K562 (cell line): ENCODE results near the gene SLC30A7. TPM values are rescaled to one million over a fixed set of nuclear protein-coding genes. Genes with fewer than 3 reads are reported as not detected.

Experiments used
- ATAC-seq: fragments of 200-7000 bp; cut with Tn5 transposase; 3 replicates; pipeline ENCODE4 v1.9.1; 2020; ENCODE audit warnings: moderate library complexity
- BruUV-seq: library from RNA; stranded (reverse); fragments of 400-500 nt; replicated peaks from 2 replicates; lab custom pipeline; 2021; lab: Mats Ljungman, UMichigan
- CTCF ChIA-PET: fragments of 300-600 bp; formaldehyde crosslinking; extraction: SDS; loops from one replicate; lab custom pipeline; 2021; ENCODE audit warnings: low intra/inter-chr PET ratio; lab: Yijun Ruan, JAX
- POLR2A ChIA-PET: fragments of 300-600, 350-650 bp; sonication (Branson Sonifier 250); formaldehyde crosslinking; extraction: SDS; loops from one replicate; lab custom pipeline; 2021; ENCODE audit warnings: antibody characterized with exemption, inconsistent platforms; lab: Yijun Ruan, JAX
- DNase-seq, 4 experiments: peaks; one replicate each; pipeline versions ENCODE4 v3.0.0 to v3.0.0-alpha.2; 2011 to 2018; ENCODE audit warnings: low spot score in 3 of 4, mixed read lengths in 3 of 4; ENCODE audit errors: extremely low read depth in 1 of 4
- FAIRE-seq: peaks from 2 replicates; lab custom pipeline; 2011; peaks lifted over from hg19 to GRCh38; lab: Jason Lieb, UNC
- H2AFZ ChIP-seq: 2 replicates; pipeline ENCODE4 v1.6.0; 2011; ENCODE audit warnings: low read depth, low read length, control low read depth, inconsistent platforms
- H3K27ac ChIP-seq: fragments of 200-600 bp; 3 replicates; pipeline ENCODE4 v1.8.0; 2011; ENCODE audit warnings: low read depth, mild to moderate bottlenecking, control low read depth, inconsistent platforms, low read length, moderate library complexity, mixed read lengths; ENCODE audit errors: extremely low read depth
- H3K27me3 ChIP-seq, 2 experiments: fragments of 300-600 bp in 1 of 2; 2 replicates in 1 of 2; 3 replicates in 1 of 2; pipeline versions ENCODE4 v1.6.0 to v1.8.0; 2011; ENCODE audit warnings: inconsistent platforms in 2 of 2, low read length in 2 of 2, mild to moderate bottlenecking in 1 of 2, mixed read lengths in 1 of 2, moderate library complexity in 1 of 2; ENCODE audit not compliant: control insufficient read depth in 2 of 2, insufficient read depth in 2 of 2
- H3K36me3 ChIP-seq: fragments of 300-600 bp; 3 replicates; pipeline ENCODE4 v1.8.0; 2011; ENCODE audit warnings: mild to moderate bottlenecking, low read length, inconsistent platforms; ENCODE audit not compliant: control insufficient read depth, insufficient read depth
- H3K4me1 ChIP-seq, 2 experiments: fragments of 200-600 bp in 1 of 2; replicated peaks in 1 of 2; 2 replicates in 1 of 2; 3 replicates in 1 of 2; pipeline versions ENCODE4 v1.5.1 to v1.8.0; 2011; ENCODE audit warnings: inconsistent platforms in 2 of 2, low read length in 2 of 2, mild to moderate bottlenecking in 1 of 2, mixed read lengths in 1 of 2, moderate library complexity in 1 of 2; ENCODE audit not compliant: control insufficient read depth in 2 of 2, insufficient read depth in 2 of 2
- H3K4me2 ChIP-seq: 2 replicates; pipeline ENCODE4 v1.6.1; 2011; ENCODE audit warnings: low read length, control low read depth, inconsistent platforms, mixed read lengths; ENCODE audit not compliant: insufficient read depth
- H3K4me3 ChIP-seq: fragments of 200-600 bp; sonication (generic), shearing (Covaris generic); 2 replicates; pipeline ENCODE4 v1.5.1; 2016; ENCODE audit warnings: control low read depth, inconsistent platforms
- H3K79me2 ChIP-seq: fragments of 200-600 bp; 3 replicates; pipeline ENCODE4 v1.8.0; 2011; ENCODE audit warnings: low read length, inconsistent platforms; ENCODE audit not compliant: control insufficient read depth, insufficient read depth
- H3K9ac ChIP-seq, 2 experiments: 2 replicates each; pipeline versions ENCODE4 v1.6.0 to v1.6.1; 2011; ENCODE audit warnings: low read depth in 2 of 2, low read length in 2 of 2, control low read depth in 1 of 2, inconsistent platforms in 1 of 2, mild to moderate bottlenecking in 1 of 2, mixed read lengths in 1 of 2; ENCODE audit not compliant: insufficient read depth in 1 of 2
- H3K9me1 ChIP-seq: one replicate; pipeline ENCODE4 v1.6.0; 2011; ENCODE audit warnings: inconsistent platforms, mild to moderate bottlenecking, low read length, moderate library complexity; ENCODE audit not compliant: control insufficient read depth, insufficient read depth
- H3K9me3 ChIP-seq: replicated peaks from 2 replicates; pipeline ENCODE4 v1.5.1; 2011; ENCODE audit warnings: low read depth, low read length, inconsistent platforms; ENCODE audit not compliant: control insufficient read depth, insufficient read depth
- H4K20me1 ChIP-seq: replicated peaks from 2 replicates; pipeline ENCODE4 v1.6.1; 2011; ENCODE audit warnings: low read length, inconsistent platforms, mixed read lengths; ENCODE audit not compliant: control insufficient read depth, insufficient read depth
- MTA1 ChIP-seq: fragments of 450-650 bp; IDR thresholded peaks from 2 replicates; pipeline ENCODE4 v1.6.1; 2017; ENCODE audit warnings: borderline replicate concordance
- SNIP1 ChIP-seq: fragments of 450-650 bp; IDR thresholded peaks from 2 replicates; pipeline ENCODE4 v1.7.1; 2017; ENCODE audit warnings: low read depth, mild to moderate bottlenecking
- WGBS: fragments of 100-300 bp; shearing (Covaris generic); methylation state at CpG from one replicate; pipeline ENCODE4 v1.1.6; 2016; ENCODE audit warnings: low coverage, mixed read lengths; ENCODE audit not compliant: insufficient coverage; ENCODE audit errors: missing lambda C conversion rate; 5-methylcytosine and 5-hydroxymethylcytosine counted together
- in situ Hi-C: fragments of 300-500 bp; cut with MboI; formaldehyde crosslinking; loops from 4 replicates; pipeline ENCODE4 v1.15.0; 2018; ENCODE audit warnings: inconsistent platforms, mixed read lengths
- intact Hi-C: fragments of 100-400 bp; cut with micrococcal nuclease; formaldehyde crosslinking; loops from 2 replicates; pipeline ENCODE4 v1.14.2; 2022
- polyA plus RNA-seq, 8 experiments: library from polyadenylated mRNA; depleted of rRNA in 4 of 8; stranded (reverse) in 5 of 8; unstranded in 3 of 8; fragments of >200 nt; fragmentation: Nextera tagmentation in 2 of 8; fragmentation: Illumina TruSeq in 1 of 8; extraction: Ambion mirVana in 2 of 8; extraction: Trizol in 1 of 8; gene quantifications; 2 replicates each; pipeline versions ENCODE4 v1.2.1 to v1.2.3, GENCODE V29; 2011 to 2014; ENCODE audit warnings: inconsistent platforms in 1 of 8, missing spikeins in 1 of 8
- total RNA-seq, 7 experiments: library from RNA; depleted of rRNA in 6 of 7; stranded (reverse); fragments of >200 nt in 6 of 7; fragmentation: Illumina TruSeq in 2 of 7; extraction: Trizol in 2 of 7; gene quantifications; 2 replicates each; pipeline versions ENCODE4 v1.2.1 to v1.2.3, GENCODE V29; 2011 to 2021; ENCODE audit warnings: low replicate concordance in 1 of 7
- TF ChIP-seq, protein P1 (sequence below), 2 experiments: fragments of 450-650 bp in 1 of 2; sonication (generic) in 1 of 2; formaldehyde crosslinking in 1 of 2; IDR thresholded peaks in 1 of 2; conservative IDR thresholded peaks in 1 of 2; 2 replicates each; pipeline versions ENCODE4 v1.6.1 to v1.8.1; 2016 to 2023; ENCODE audit warnings: mild to moderate bottlenecking in 2 of 2, moderate library complexity in 2 of 2, inconsistent platforms in 1 of 2, missing genetic modification reagents in 1 of 2
- TF ChIP-seq, protein P2 (sequence below): fragments of 450-650 bp; formaldehyde crosslinking; IDR thresholded peaks from 2 replicates; pipeline ENCODE4 v1.4.0; 2022; ENCODE audit warnings: mild to moderate bottlenecking, moderate library complexity

Gene SLC30A7
- total and polyA plus RNA-seq, 9 of the 15 experiments (the other 6 are each of a cell fraction or from before 2014, with no cell fraction given), result 3.5 to 17.1 (median 7.2) TPM

DNA sequence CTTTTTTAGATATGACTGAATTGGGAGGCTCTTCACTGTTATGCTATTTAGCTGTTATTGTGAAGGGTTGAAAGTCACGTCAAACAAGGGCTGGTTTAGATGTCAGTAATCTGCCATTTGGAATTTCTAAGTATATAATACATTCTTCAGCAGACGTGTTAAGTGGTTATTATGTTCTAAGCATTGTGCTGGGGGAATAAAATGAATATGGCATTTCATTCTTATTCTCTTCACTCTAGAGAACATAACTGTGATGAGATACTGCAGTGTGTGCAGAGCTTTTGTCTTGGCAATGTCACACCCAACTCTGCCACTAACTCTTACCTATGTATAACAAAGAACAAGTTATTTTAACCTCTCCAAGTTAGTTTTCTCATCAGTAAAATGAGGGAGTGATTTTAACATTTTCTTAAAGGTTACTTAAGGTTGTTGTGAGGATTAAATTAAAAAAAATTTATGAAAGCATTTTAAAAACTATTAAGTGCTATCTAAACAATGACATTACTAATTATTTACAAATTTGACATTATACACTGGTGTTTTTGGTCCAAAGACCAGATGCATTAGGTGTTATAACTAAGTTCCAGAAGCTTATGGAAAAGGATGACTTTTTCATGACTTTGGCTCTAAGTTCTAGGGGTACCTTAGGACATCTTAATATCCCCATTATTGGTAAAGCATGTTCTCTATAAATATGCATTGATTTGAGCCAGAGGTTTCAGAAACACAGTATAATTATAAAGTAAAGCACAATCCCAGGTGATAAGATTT is 58.3 kb downstream of the SLC30A7 start:
- intact Hi-C loops, result no loop called here
- CTCF ChIA-PET, result no interaction called here

DNA sequence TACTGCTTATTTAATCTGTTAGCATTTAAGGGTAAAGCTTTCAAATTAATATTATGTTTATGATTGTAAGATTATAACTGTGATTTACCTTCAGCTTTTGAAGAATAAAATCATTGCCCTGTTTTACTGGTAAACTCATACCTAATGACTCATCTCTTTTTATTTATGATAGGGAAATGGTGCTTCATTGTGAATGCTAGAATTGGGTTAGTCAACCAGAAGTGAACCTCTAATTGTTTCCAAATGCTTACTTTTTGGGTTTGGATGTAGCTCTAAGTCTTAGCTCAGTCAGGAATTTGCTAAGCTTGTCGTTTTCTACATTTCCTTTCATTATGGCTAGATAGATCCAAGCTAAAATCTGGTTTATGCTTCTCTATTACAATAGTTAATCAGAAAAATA is 59.4 kb downstream of the SLC30A7 start:
- H3K4me2 ChIP-seq, result no peak overlapping the region
- no peaks in the 10 kb centered on the region for H3K9me1 ChIP-seq
- TF ChIP-seq, protein P1, sequence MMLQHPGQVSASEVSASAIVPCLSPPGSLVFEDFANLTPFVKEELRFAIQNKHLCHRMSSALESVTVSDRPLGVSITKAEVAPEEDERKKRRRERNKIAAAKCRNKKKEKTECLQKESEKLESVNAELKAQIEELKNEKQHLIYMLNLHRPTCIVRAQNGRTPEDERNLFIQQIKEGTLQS (IDR thresholded peaks at IDR 0.05), result 0 out of 2 replicates have a peak, but pooled peaks have one; percentile 10
- TF ChIP-seq, protein P1 (CRISPR knock-in tag; conservative IDR thresholded peaks at IDR 0.05), result no peak
- TF ChIP-seq MTA1, result no peak
- WGBS, result 38% methylated on average over 1 of the region's 1 CpG
- no peak overlapping the region for H3K9ac ChIP-seq
- DNase-seq (no peak), FAIRE-seq (no peak), ATAC-seq (no peak)
- H3K4me3 ChIP-seq, result no peak overlapping the region
- in situ Hi-C loops (no loop called here), intact Hi-C loops (no loop called here)
- no peaks in the 10 kb centered on the region for H3K4me1 ChIP-seq
- H2AFZ ChIP-seq, result no peak overlapping the region
- no peaks in the 10 kb centered on the region for H3K9me3 ChIP-seq
- ChIA-PET CTCF (no interaction called here), POLR2A (no interaction called here)
- H3K36me3 ChIP-seq, result peaks cover 14% of the 10 kb centered on the region
- BruUV-seq, result no TSS peak
- H4K20me1 ChIP-seq, result no peaks in the 10 kb centered on the region
- H3K79me2 ChIP-seq, result no peaks in the 10 kb centered on the region
- H3K27me3 ChIP-seq, result no peaks in the 10 kb centered on the region
- H3K27ac ChIP-seq, result no peak overlapping the region

More for the DNA sequence above, 58.3 kb downstream of the SLC30A7 start:
- Histone ChIP-seq H3K4me2 (no peak overlapping the region), H3K9me1 (no peaks in the 10 kb centered on the region), H3K27ac (no peak overlapping the region), H3K9me3 (no peaks in the 10 kb centered on the region), H3K27me3 (no peaks in the 10 kb centered on the region), H3K4me1 (peaks cover 8 to 9% of the 10 kb centered on the region in 2 experiments; a peak in 3 of 5 replicates), H3K79me2 (no peaks in the 10 kb centered on the region; the same call in 2 of the 3 replicates), H3K36me3 (peaks cover 14% of the 10 kb centered on the region), H3K4me3 (no peak overlapping the region), H2AFZ (no peak overlapping the region), H3K9ac (no peak overlapping the region), H4K20me1 (no peaks in the 10 kb centered on the region)
- no peak for FAIRE-seq
- WGBS, result 84% methylated on average over 2 of the region's 2 CpGs
- POLR2A ChIA-PET, result no interaction called here
- TF ChIP-seq SNIP1, result no peak
- TF ChIP-seq, protein P2, sequence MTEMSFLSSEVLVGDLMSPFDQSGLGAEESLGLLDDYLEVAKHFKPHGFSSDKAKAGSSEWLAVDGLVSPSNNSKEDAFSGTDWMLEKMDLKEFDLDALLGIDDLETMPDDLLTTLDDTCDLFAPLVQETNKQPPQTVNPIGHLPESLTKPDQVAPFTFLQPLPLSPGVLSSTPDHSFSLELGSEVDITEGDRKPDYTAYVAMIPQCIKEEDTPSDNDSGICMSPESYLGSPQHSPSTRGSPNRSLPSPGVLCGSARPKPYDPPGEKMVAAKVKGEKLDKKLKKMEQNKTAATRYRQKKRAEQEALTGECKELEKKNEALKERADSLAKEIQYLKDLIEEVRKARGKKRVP (CRISPR knock-in tag), result no peak
- BruUV-seq, result no TSS peak
- DNase-seq, result no peak
- in situ Hi-C loops, result no loop called here
- no peak for ATAC-seq
